Kidney (tissue), 14 donors: Measurements from ENCODE around the gene DEPDC5. TPM values are rescaled to one million over a fixed set of nuclear protein-coding genes. Genes with fewer than 3 reads are reported as not detected.

Source experiments
- DNase-seq, 5 donors: peaks; one replicate each; pipeline ENCODE4 v3.0.0-alpha.2; 2013 to 2020
- FAIRE-seq: peaks from 2 replicates; lab custom pipeline; 2012; peaks lifted over from hg19 to GRCh38; lab: Jason Lieb, UNC
- H3K27ac ChIP-seq, 2 donors: one replicate each; pipeline ENCODE4 v1.7.0; 2013; ENCODE audit warnings: low read depth in 2 of 2, low read length in 2 of 2, inconsistent platforms in 1 of 2
- H3K27me3 ChIP-seq: one replicate; pipeline ENCODE4 v1.7.1; 2013; ENCODE audit warnings: low read length, inconsistent platforms; ENCODE audit not compliant: control insufficient read depth, insufficient read depth
- H3K36me3 ChIP-seq, 3 donors: one replicate each; pipeline versions ENCODE4 v1.7.0 to v1.7.1; 2013; ENCODE audit warnings: low read length in 3 of 3, control low read depth in 1 of 3, inconsistent platforms in 1 of 3; ENCODE audit not compliant: insufficient read depth in 3 of 3, control insufficient read depth in 2 of 3
- H3K4me1 ChIP-seq, 3 donors: one replicate each; pipeline versions ENCODE4 v1.7.0 to v1.7.1; 2013; ENCODE audit warnings: low read length in 3 of 3, inconsistent platforms in 1 of 3, low read depth in 1 of 3; ENCODE audit not compliant: control insufficient read depth in 2 of 3, insufficient read depth in 2 of 3
- H3K4me3 ChIP-seq, 3 donors: one replicate each; pipeline versions ENCODE4 v1.7.0 to v1.8.1; 2013; ENCODE audit warnings: low read length in 3 of 3, control low read depth in 1 of 3, inconsistent platforms in 1 of 3
- H3K9ac ChIP-seq, 3 donors: one replicate each; pipeline versions ENCODE4 v1.7.0 to v1.7.1; 2013; ENCODE audit warnings: low read length in 3 of 3, control low read depth in 1 of 3, inconsistent platforms in 1 of 3
- H3K9me3 ChIP-seq, 3 donors: one replicate each; pipeline versions ENCODE4 v1.7.0 to v1.7.1; 2013; ENCODE audit warnings: low read length in 3 of 3, control low read depth in 1 of 3, inconsistent platforms in 1 of 3; ENCODE audit not compliant: control insufficient read depth in 2 of 3, insufficient read depth in 1 of 3
- intact Hi-C: fragments of 100-400 bp; cut with DNase I; formaldehyde crosslinking; loops from one replicate; pipeline ENCODE4 v1.11.1; 2022
- polyA plus RNA-seq: library from polyadenylated mRNA; stranded (reverse); fragments of 350-450 nt; fragmentation: Illumina TruSeq; extraction: RNeasy Lipid Tissue Mini Kit (QIAGEN cat#74804); gene quantifications from one replicate; pipeline ENCODE4 v1.2.3, GENCODE V29; 2014; ENCODE audit warnings: low read depth, low replicate concordance; ENCODE audit not compliant: insufficient read depth
- total RNA-seq: library from RNA; stranded (reverse); fragmentation: NEBNext Ultra II Directional; extraction: Animal tissue kit (Norgen Biotek cat#: 25700); gene quantifications from one replicate; pipeline ENCODE4 v1.2.1, GENCODE V29; 2021
- TF ChIP-seq, protein P1 (sequence below): IDR thresholded peaks from 3 replicates; pipeline ENCODE4 v1.5.1; 2012; ENCODE audit warnings: mild to moderate bottlenecking, moderate library complexity, borderline replicate concordance; ENCODE audit not compliant: insufficient read depth; ENCODE audit errors: extremely low read depth
- donor health status: control.
- donor health status: control.
- donor health status: control.
- donor health status: control.
- donor health status: control.
- donor health status: DM: yes; HTN: yes; CAD: no.
- donor health status: Normal renal cell carcinoma (clear cell type).

DEPDC5 gene
- total and polyA plus RNA-seq, 2 donors from 2014 or later = 12.1 to 27.3 TPM

DNA sequence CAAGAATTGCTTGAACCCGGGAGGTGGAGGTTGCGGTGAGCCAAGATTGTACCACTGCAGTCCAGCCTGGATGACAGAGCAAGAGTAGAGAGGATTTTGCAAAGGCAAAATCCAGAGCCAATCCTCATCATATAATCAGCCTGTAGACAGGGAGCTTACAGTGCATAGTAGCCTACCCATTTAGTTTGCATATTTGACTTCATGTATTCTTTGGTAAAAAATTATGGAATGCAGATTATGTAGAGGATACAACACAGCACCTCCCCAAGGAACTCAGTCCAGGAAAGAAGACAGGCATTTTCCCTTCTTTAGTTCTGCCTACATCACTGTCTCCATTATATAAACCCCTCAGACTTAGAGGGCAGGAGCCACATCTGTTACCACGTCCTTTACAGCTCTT, 150.8 kb downstream of the DEPDC5 start:
- FAIRE-seq = no peak
- TF ChIP-seq, protein P1, sequence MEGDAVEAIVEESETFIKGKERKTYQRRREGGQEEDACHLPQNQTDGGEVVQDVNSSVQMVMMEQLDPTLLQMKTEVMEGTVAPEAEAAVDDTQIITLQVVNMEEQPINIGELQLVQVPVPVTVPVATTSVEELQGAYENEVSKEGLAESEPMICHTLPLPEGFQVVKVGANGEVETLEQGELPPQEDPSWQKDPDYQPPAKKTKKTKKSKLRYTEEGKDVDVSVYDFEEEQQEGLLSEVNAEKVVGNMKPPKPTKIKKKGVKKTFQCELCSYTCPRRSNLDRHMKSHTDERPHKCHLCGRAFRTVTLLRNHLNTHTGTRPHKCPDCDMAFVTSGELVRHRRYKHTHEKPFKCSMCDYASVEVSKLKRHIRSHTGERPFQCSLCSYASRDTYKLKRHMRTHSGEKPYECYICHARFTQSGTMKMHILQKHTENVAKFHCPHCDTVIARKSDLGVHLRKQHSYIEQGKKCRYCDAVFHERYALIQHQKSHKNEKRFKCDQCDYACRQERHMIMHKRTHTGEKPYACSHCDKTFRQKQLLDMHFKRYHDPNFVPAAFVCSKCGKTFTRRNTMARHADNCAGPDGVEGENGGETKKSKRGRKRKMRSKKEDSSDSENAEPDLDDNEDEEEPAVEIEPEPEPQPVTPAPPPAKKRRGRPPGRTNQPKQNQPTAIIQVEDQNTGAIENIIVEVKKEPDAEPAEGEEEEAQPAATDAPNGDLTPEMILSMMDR = no peak
- Histone ChIP-seq H3K27me3 (no peaks in the 10 kb centered on the region), H3K27ac (no peak overlapping the region), H3K9ac (no peak overlapping the region), H3K9me3 (no peaks in the 10 kb centered on the region), H3K4me3 (no peak overlapping the region), H3K36me3 (peaks cover 0 to 21% (median 5%) of the 10 kb centered on the region in 3 donors), H3K4me1 (no peaks in the 10 kb centered on the region)
- no peak for DNase-seq
- intact Hi-C loops = no loop called here

DNA sequence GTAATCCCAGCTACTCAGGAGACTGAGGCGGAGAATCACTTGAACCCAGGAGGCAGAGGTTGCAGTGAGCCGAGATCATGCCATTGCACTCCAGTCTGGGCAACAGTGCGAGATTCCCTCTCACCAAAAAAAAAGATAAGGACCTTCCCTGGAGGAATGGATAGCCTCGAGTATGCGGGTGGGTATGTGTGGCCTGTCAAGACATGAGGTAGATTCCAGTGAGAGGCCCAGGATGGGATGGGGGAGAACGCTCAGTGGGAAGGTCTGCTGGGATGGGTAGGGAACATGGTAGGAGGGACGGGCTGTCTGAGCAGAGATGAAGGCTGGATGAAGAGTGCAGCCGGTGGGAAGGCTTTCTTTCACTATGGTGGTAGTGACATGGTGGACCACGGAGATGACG, 151.5 kb downstream of the DEPDC5 start:
- H3K27me3 ChIP-seq = no peaks in the 10 kb centered on the region
- no peaks in the 10 kb centered on the region for H3K9me3 ChIP-seq
- H3K4me3 ChIP-seq = no peak overlapping the region
- no peak overlapping the region for H3K9ac ChIP-seq
- no peaks in the 10 kb centered on the region for H3K4me1 ChIP-seq
- no peak for FAIRE-seq
- no peak overlapping the region for H3K27ac ChIP-seq
- TF ChIP-seq, protein P1 = no peak
- peaks cover 0 to 21% (median 9%) of the 10 kb centered on the region in 3 donors for H3K36me3 ChIP-seq
- DNase-seq = peak in 1 of 5 donors; percentile 12
- intact Hi-C loops = no loop called here

DNA sequence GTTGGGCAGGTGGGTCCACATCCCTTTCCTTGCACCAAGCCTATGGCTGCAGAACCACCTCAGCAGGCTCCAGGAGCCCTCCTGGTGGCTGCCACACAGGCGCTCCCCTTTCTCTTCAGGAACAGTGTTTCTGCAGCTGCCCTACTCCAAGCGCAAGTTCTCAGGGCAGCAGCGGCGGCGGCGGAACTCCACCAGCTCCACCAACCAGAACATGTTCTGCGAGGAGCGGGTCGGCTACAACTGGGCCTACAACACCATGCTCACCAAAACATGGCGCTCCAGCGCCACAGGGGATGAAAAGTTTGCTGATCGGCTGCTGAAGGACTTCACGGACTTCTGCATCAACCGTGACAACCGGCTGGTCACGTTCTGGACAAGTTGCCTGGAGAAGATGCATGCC, 152.3 kb downstream of the DEPDC5 start:
- Histone ChIP-seq H3K27me3 (no peaks in the 10 kb centered on the region), H3K4me3 (no peak overlapping the region), H3K27ac (no peak overlapping the region), H3K9ac (no peak overlapping the region), H3K4me1 (no peaks in the 10 kb centered on the region), H3K9me3 (no peaks in the 10 kb centered on the region), H3K36me3 (peaks cover 0 to 20% (median 9%) of the 10 kb centered on the region in 3 donors)
- FAIRE-seq (no peak), DNase-seq (peak in 1 of 5 donors; percentile 58)
- TF ChIP-seq, protein P1 = no peak
- intact Hi-C loops = no loop called here

DNA sequence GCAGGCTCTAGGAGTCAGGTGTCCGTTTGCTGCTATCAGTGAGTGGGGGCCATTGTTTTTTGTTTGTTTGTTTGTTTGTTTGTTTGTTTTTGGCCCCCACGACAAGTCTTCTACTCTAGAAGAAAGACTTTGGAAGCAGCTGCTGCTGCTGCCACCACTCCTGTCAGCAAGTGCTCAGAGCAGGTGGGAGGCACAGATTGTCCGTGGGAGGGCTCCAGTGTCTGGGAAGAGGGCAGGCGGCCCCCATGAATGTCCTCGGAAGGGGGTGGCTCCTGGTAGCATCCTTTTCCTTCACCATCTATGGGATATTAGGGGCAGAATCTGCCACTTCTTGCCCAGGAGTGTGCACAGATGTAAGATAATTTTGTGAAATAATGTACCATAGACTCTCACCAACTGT, 152.8 kb downstream of the DEPDC5 start:
- intact Hi-C loops = no loop called here
- FAIRE-seq (no peak), DNase-seq (peak in 2 of 5 donors; percentile 33 to 37)
- no peaks in the 10 kb centered on the region for H3K4me1 ChIP-seq
- no peak overlapping the region for H3K4me3 ChIP-seq
- no peaks in the 10 kb centered on the region for H3K9me3 ChIP-seq
- peaks cover 0 to 15% (median 9%) of the 10 kb centered on the region in 3 donors for H3K36me3 ChIP-seq
- no peaks in the 10 kb centered on the region for H3K27me3 ChIP-seq
- H3K27ac ChIP-seq = no peak overlapping the region
- H3K9ac ChIP-seq = no peak overlapping the region
- TF ChIP-seq, protein P1 = no peak
